Measurements from ENCODE around the gene FOCAD.

- TF ChIP-seq POLR2AphosphoS5 (IDR thresholded peaks at IDR 0.05; ENCODE audit: borderline replicate concordance, low read depth, low read length) (no peak), EZH2 (IDR thresholded peaks at IDR 0.05) (no peak), FOXP2 (optimal IDR thresholded peaks at IDR 0.05; ENCODE audit: control extremely low read depth, extremely low read length, insufficient read depth) (no peak)
Measured at GRCh38 chr9:20689833-20690232, 5.8 kb downstream of the FOCAD start.
